T47D (cell line): ENCODE measurements around the gene DDX25.

Source experiments
- DNase-seq, 2 experiments: peaks; one replicate each; pipeline versions ENCODE4 v3.0.0 to v3.0.0-alpha.2; 2011 to 2012; ENCODE audit warnings: low read depth in 1 of 2, low spot score in 1 of 2
- JUND ChIP-seq: IDR thresholded peaks from 2 replicates; pipeline ENCODE4 v1.6.1; 2012; ENCODE audit warnings: low read depth
- in situ Hi-C: cut with HindIII; loops from 2 replicates; pipeline ENCODE4 v1.10.0; 2016; ENCODE audit warnings: low sequenced_read_pairs, low pct_unique_long_range_greater_than_20kb

The DDX25 gene

GRCh38 chr11:125958872-125959400 is 54.6 kb downstream of the DDX25 start:
- TF ChIP-seq JUND: no peak
- in situ Hi-C loops: no loop called here
- no peak for DNase-seq

GRCh38 chr11:125959511-125959910 is 55.2 kb downstream of the DDX25 start:
- no peak for DNase-seq
- no peak for TF ChIP-seq JUND
- in situ Hi-C loops: no loop called here

GRCh38 chr11:125959931-125960330 is 55.6 kb downstream of the DDX25 start:
- TF ChIP-seq JUND: no peak
- in situ Hi-C loops: no loop called here

GRCh38 chr11:125960771-125961170 is 56.5 kb downstream of the DDX25 start:
- TF ChIP-seq JUND: no peak
- in situ Hi-C loops: no loop called here

More at GRCh38 chr11:125959931-125960330, 55.6 kb downstream of the DDX25 start:
- DNase-seq: no peak

GRCh38 chr11:125967515-125967914 is 63.2 kb downstream of the DDX25 start:
- no peak for DNase-seq
- in situ Hi-C loops: no loop called here
- TF ChIP-seq JUND: no peak

More at GRCh38 chr11:125960771-125961170, 56.5 kb downstream of the DDX25 start:
- DNase-seq: no peak

- DNase-seq: no peak
- TF ChIP-seq JUND: no peak
- in situ Hi-C loops: no loop called here
Observed at GRCh38 chr11:125968354-125968753, 64.0 kb downstream of the DDX25 start.

- no peak for TF ChIP-seq JUND
- in situ Hi-C loops: no loop called here
- DNase-seq: no peak
Observed at GRCh38 chr11:125971618-125972017, 67.3 kb downstream of the DDX25 start.

GRCh38 chr11:125974284-125974683 is 70.0 kb downstream of the DDX25 start:
- in situ Hi-C loops: no loop called here
- no peak for TF ChIP-seq JUND
- no peak for DNase-seq

- TF ChIP-seq JUND: no peak
- no peak for DNase-seq
- in situ Hi-C loops: no loop called here
Observed at GRCh38 chr11:125975634-125976033, 71.3 kb downstream of the DDX25 start.

- in situ Hi-C loops: no loop called here
- DNase-seq: no peak
- TF ChIP-seq JUND: no peak
Observed at GRCh38 chr11:125976156-125976555, 71.8 kb downstream of the DDX25 start.

- no peak for DNase-seq
- TF ChIP-seq JUND: no peak
- in situ Hi-C loops: no loop called here
Observed at GRCh38 chr11:125977333-125977732, 73.0 kb downstream of the DDX25 start.

- no peak for DNase-seq
- in situ Hi-C loops: no loop called here
- TF ChIP-seq JUND: no peak
Observed at GRCh38 chr11:125978181-125978716, 73.9 kb downstream of the DDX25 start.
